Neural progenitor cell (in vitro differentiated cells): ENCODE measurements around the gene S100A3. TPM values are rescaled to one million over a fixed set of nuclear protein-coding genes. Genes with fewer than 3 reads are reported as not detected.
A peak's percentile ranks its signal among the peaks of the same experiment; 100 is the strongest.

Source experiments
- DNase-seq: peaks from one replicate; pipeline ENCODE4 v3.0.0-alpha.2; 2016; ENCODE audit warnings: low spot score
- H2AFZ ChIP-seq: fragments of 200-600 bp; sonication (generic); replicated peaks from 2 replicates; pipeline ENCODE4 v1.6.1; 2016; ENCODE audit warnings: antibody characterized with exemption
- H3F3A ChIP-seq: fragments of 200-600 bp; sonication (generic); 2 replicates; pipeline ENCODE4 v1.6.1; 2016; ENCODE audit warnings: antibody characterized with exemption, low read depth
- H3K27ac ChIP-seq: fragments of 200-600 bp; sonication (generic); 2 replicates; pipeline ENCODE4 v1.5.1; 2016; ENCODE audit warnings: mild to moderate bottlenecking
- H3K27me3 ChIP-seq: fragments of 200-600 bp; sonication (generic); 2 replicates; pipeline ENCODE4 v1.6.1; 2016; ENCODE audit warnings: mild to moderate bottlenecking, moderate library complexity
- H3K36me3 ChIP-seq: fragments of 200-600 bp; sonication (generic); 2 replicates; pipeline ENCODE4 v1.5.1; 2016
- H3K4me1 ChIP-seq: fragments of 200-600 bp; sonication (generic); 2 replicates; pipeline ENCODE4 v1.6.1; 2016; ENCODE audit warnings: mixed run types
- H3K4me2 ChIP-seq: fragments of 200-600 bp; sonication (generic); 2 replicates; pipeline ENCODE4 v1.6.1; 2016
- H3K4me3 ChIP-seq: fragments of 200-600 bp; sonication (generic); 2 replicates; pipeline ENCODE4 v1.5.1; 2016
- H3K79me2 ChIP-seq: fragments of 200-600 bp; sonication (generic); 2 replicates; pipeline ENCODE4 v1.6.1; 2016; ENCODE audit warnings: low read depth
- H3K9ac ChIP-seq: fragments of 200-600 bp; sonication (generic); 2 replicates; pipeline ENCODE4 v1.6.1; 2016
- H3K9me3 ChIP-seq: fragments of 200-600 bp; sonication (generic); 2 replicates; pipeline ENCODE4 v1.5.1; 2016; ENCODE audit warnings: low read depth
- H4K20me1 ChIP-seq: fragments of 200-600 bp; sonication (generic); 2 replicates; pipeline ENCODE4 v1.6.1; 2016; ENCODE audit warnings: low read depth
- H3K27ac Mint-ChIP-seq: 3 replicates; pipeline ENCODE4 v1.8.0; 2021; ENCODE audit warnings: mixed read lengths
- H3K27me3 Mint-ChIP-seq: 2 replicates; pipeline ENCODE4 v1.8.0; 2022; ENCODE audit warnings: low read depth, mild to moderate bottlenecking, inconsistent platforms, moderate library complexity, mixed read lengths; ENCODE audit not compliant: insufficient read depth
- H3K36me3 Mint-ChIP-seq: 3 replicates; pipeline ENCODE4 v1.8.0; 2021; ENCODE audit warnings: mixed read lengths
- H3K4me1 Mint-ChIP-seq: 3 replicates; pipeline ENCODE4 v1.8.0; 2021; ENCODE audit warnings: mixed read lengths
- H3K4me3 Mint-ChIP-seq: 3 replicates; pipeline ENCODE4 v1.8.0; 2021; ENCODE audit warnings: mild to moderate bottlenecking, moderate library complexity, mixed read lengths
- H3K9me3 Mint-ChIP-seq: 3 replicates; pipeline ENCODE4 v1.8.0; 2020; ENCODE audit warnings: mixed read lengths
- EZH2 ChIP-seq: fragments of 200-600 bp; sonication (generic); IDR thresholded peaks from 2 replicates; pipeline ENCODE4 v1.6.1; 2017; ENCODE audit warnings: antibody characterized with exemption, mild to moderate bottlenecking, moderate library complexity
- EZH2phosphoT487 ChIP-seq: fragments of 200-600 bp; sonication (generic); IDR thresholded peaks from 2 replicates; pipeline ENCODE4 v1.6.1; 2017; ENCODE audit warnings: antibody characterized with exemption
- total RNA-seq: library from RNA; depleted of rRNA; stranded (reverse); fragments of >200 nt; gene quantifications from 2 replicates; pipeline ENCODE4 v1.2.3, GENCODE V29; 2015; ENCODE audit warnings: low replicate concordance
- TF ChIP-seq, protein P1 (sequence below): fragments of 200-600 bp; sonication (generic); IDR thresholded peaks from 2 replicates; pipeline ENCODE4 v1.5.1; 2017; ENCODE audit warnings: antibody characterized with exemption, mild to moderate bottlenecking

The S100A3 gene
- total RNA-seq, 1 donor from 2014 or later = not detected

DNA sequence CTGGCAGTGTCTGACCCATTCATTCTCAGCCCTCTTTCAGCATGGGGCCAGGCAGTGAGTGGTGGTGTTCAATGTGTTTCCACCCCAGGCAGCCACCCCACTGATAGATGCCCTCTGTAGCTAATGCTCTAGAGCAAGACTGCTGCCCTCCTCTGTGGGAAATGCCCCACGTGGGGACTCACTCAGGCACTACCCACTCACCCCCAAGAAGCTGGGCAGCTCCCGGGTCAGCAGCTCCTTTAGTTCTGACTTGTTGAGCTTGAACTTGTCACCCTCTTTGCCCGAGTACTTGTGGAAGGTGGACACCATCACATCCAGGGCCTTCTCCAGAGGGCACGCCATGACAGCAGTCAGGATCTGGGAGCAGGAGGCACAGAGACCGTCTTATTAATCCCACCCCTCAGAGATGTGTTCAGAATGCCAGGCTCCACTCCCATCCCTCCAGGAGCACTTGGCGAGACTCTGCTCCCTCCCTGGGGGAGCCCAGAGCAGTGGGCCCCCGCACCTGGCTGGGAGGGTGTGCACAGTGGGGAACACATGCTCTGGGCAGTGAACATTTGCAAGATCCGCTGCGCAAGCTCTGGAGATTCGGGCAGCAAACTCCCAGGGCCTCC, 4.5 kb downstream of the S100A3 start:
- H3F3A ChIP-seq = no peaks in the 10 kb centered on the region

DNA sequence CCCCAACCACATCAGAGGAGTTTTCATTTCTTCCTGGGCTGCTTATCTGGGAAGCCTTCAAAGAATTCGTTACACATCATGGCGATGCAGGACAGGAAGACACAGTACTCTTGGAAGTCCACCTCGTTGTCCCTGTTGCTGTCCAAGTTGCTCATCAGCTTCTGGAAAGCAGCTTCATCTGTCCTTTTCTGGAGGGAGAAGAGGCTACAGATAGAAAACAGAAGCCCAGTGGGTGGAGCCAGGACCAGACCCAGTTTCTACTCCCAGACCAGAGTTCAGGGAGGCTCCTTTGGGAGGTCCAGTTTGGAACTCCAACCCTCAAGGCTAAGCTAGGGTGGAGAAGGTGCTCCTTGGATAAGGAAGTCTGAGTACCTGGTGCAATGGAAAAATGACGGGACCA, 5.3 kb downstream of the S100A3 start:
- DNase-seq = no peak
- Mint-ChIP-seq H3K36me3 (no peaks in the 10 kb centered on the region), H3K27me3 (peaks cover 21% of the 10 kb centered on the region), H3K4me3 (no peak overlapping the region), H3K4me1 (peaks cover 67% of the 10 kb centered on the region), H3K27ac (no peak overlapping the region), H3K9me3 (peaks cover 4% of the 10 kb centered on the region)
- TF ChIP-seq EZH2 = no peak
- TF ChIP-seq, protein P1, sequence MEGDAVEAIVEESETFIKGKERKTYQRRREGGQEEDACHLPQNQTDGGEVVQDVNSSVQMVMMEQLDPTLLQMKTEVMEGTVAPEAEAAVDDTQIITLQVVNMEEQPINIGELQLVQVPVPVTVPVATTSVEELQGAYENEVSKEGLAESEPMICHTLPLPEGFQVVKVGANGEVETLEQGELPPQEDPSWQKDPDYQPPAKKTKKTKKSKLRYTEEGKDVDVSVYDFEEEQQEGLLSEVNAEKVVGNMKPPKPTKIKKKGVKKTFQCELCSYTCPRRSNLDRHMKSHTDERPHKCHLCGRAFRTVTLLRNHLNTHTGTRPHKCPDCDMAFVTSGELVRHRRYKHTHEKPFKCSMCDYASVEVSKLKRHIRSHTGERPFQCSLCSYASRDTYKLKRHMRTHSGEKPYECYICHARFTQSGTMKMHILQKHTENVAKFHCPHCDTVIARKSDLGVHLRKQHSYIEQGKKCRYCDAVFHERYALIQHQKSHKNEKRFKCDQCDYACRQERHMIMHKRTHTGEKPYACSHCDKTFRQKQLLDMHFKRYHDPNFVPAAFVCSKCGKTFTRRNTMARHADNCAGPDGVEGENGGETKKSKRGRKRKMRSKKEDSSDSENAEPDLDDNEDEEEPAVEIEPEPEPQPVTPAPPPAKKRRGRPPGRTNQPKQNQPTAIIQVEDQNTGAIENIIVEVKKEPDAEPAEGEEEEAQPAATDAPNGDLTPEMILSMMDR = no peak
- TF ChIP-seq EZH2phosphoT487 = no peak
- no peak overlapping the region for H3K4me3 ChIP-seq
- H3K9ac ChIP-seq = no peak overlapping the region
- no peaks in the 10 kb centered on the region for H3K79me2 ChIP-seq
- no peaks in the 10 kb centered on the region for H3K36me3 ChIP-seq
- peaks cover 30% of the 10 kb centered on the region for H3K4me1 ChIP-seq
- no peak overlapping the region for H3K4me2 ChIP-seq
- H3K9me3 ChIP-seq = no peaks in the 10 kb centered on the region
- no peak overlapping the region for H3K27ac ChIP-seq
- H3K27me3 ChIP-seq = no peaks in the 10 kb centered on the region
- no peaks in the 10 kb centered on the region for H3F3A ChIP-seq
- H4K20me1 ChIP-seq = no peaks in the 10 kb centered on the region
- no peak overlapping the region for H2AFZ ChIP-seq

More for the DNA sequence above, 4.5 kb downstream of the S100A3 start:
- H3K4me1 Mint-ChIP-seq = peaks cover 75% of the 10 kb centered on the region
- no peaks in the 10 kb centered on the region for H4K20me1 ChIP-seq
- H3K4me1 ChIP-seq = peaks cover 30% of the 10 kb centered on the region
- peaks cover 4% of the 10 kb centered on the region for H3K9me3 Mint-ChIP-seq
- no peak overlapping the region for H3K27ac ChIP-seq
- H3K79me2 ChIP-seq = no peaks in the 10 kb centered on the region
- no peak overlapping the region for H3K4me3 ChIP-seq
- TF ChIP-seq EZH2 (no peak), EZH2phosphoT487 (no peak)
- TF ChIP-seq, protein P1 = no peak
- peak overlapping the region; percentile 52 for H3K4me2 ChIP-seq
- no peaks in the 10 kb centered on the region for H3K36me3 ChIP-seq
- peak overlapping the region; percentile 55 for H3K4me3 Mint-ChIP-seq
- no peak for DNase-seq
- peak overlapping the region; percentile 97 for H3K27ac Mint-ChIP-seq
- no peak overlapping the region for H3K9ac ChIP-seq
- H2AFZ ChIP-seq = peak overlapping the region; percentile 17
- H3K9me3 ChIP-seq = no peaks in the 10 kb centered on the region
- H3K27me3 ChIP-seq = no peaks in the 10 kb centered on the region
- no peaks in the 10 kb centered on the region for H3K36me3 Mint-ChIP-seq
- peaks cover 19% of the 10 kb centered on the region for H3K27me3 Mint-ChIP-seq

- Histone ChIP-seq H2AFZ (no peak overlapping the region), H3K9ac (no peak overlapping the region), H3F3A (no peaks in the 10 kb centered on the region), H3K4me3 (no peak overlapping the region), H3K27ac (no peak overlapping the region), H3K4me1 (peaks cover 33% of the 10 kb centered on the region), H3K79me2 (no peaks in the 10 kb centered on the region), H3K27me3 (no peaks in the 10 kb centered on the region), H3K36me3 (no peaks in the 10 kb centered on the region), H3K9me3 (no peaks in the 10 kb centered on the region), H4K20me1 (no peaks in the 10 kb centered on the region), H3K4me2 (no peak overlapping the region)
- Mint-ChIP-seq H3K27me3 (peaks cover 17% of the 10 kb centered on the region), H3K9me3 (peaks cover 4% of the 10 kb centered on the region), H3K4me3 (no peak overlapping the region), H3K4me1 (peaks cover 65% of the 10 kb centered on the region), H3K27ac (peak overlapping the region; percentile 81), H3K36me3 (no peaks in the 10 kb centered on the region)
- no peak for DNase-seq
- TF ChIP-seq EZH2 (no peak), EZH2phosphoT487 (no peak)
- TF ChIP-seq, protein P1 = no peak
Observed at GRCh38 chr1:153542956-153543711, 5.9 kb downstream of the S100A3 start.
